B cell (primary cell): ENCODE measurements around the gene TRIP13. TPM values are rescaled to one million over a fixed set of nuclear protein-coding genes. Genes with fewer than 3 reads are reported as not detected.

Experiments used
- ATAC-seq: fragments of 200-7000 bp; cut with Tn5 transposase; one replicate; pipeline ENCODE4 v1.10.0; 2021; ENCODE audit warnings: low read depth, mild to moderate bottlenecking, moderate number of reproducible peaks, moderate library complexity
- CTCF ChIA-PET: fragments of 350-600 bp; sonication (Branson Sonifier 250); formaldehyde crosslinking; loops from one replicate; lab custom pipeline; 2021; ENCODE audit warnings: antibody characterized with exemption, inconsistent platforms; lab: Charles Lee
- POLR2A ChIA-PET: fragments of 350-600 bp; sonication (Branson Sonifier 250); formaldehyde crosslinking; loops from one replicate; lab custom pipeline; 2021; ENCODE audit warnings: antibody characterized with exemption; lab: Charles Lee
- DNase-seq: peaks from one replicate; pipeline ENCODE4 v3.0.0; 2013
- H2AFZ ChIP-seq: 2 replicates; pipeline ENCODE4 v1.6.1; 2012; ENCODE audit warnings: mild to moderate bottlenecking, low read depth, low read length; ENCODE audit not compliant: insufficient read depth, poor library complexity, severe bottlenecking
- H3K27ac ChIP-seq, 2 donors: 1 replicate in 1 of 2; 2 replicates in 1 of 2; pipeline ENCODE4 v1.5.1; 2012 to 2013; ENCODE audit warnings: low read length in 2 of 2, mild to moderate bottlenecking in 2 of 2, moderate library complexity in 1 of 2
- H3K27me3 ChIP-seq, 4 experiments: fragments of 200-600 bp in 1 of 4; sonication (generic) in 1 of 4; replicated peaks in 1 of 4; 1 replicate in 2 of 4; 2 replicates in 2 of 4; pipeline versions ENCODE4 v1.6.1 to v1.7.0; 2013 to 2016; ENCODE audit warnings: low read length in 3 of 4, mild to moderate bottlenecking in 2 of 4, mixed read lengths in 1 of 4, moderate library complexity in 1 of 4; ENCODE audit not compliant: insufficient read depth in 4 of 4, control insufficient read depth in 3 of 4; ENCODE audit errors: control extremely low read depth in 1 of 4
- H3K36me3 ChIP-seq, 2 experiments: replicated peaks in 1 of 2; 1 replicate in 1 of 2; 2 replicates in 1 of 2; pipeline versions ENCODE4 v1.6.1 to v1.7.1; 2013; ENCODE audit warnings: low read length in 1 of 2; ENCODE audit not compliant: insufficient read depth in 2 of 2, control insufficient read depth in 1 of 2; ENCODE audit errors: control extremely low read depth in 1 of 2, extremely low read depth in 1 of 2
- H3K4me1 ChIP-seq, 2 donors: fragments of 200-600 bp in 1 of 2; sonication (generic) in 1 of 2; 1 replicate in 1 of 2; 2 replicates in 1 of 2; pipeline versions ENCODE4 v1.5.1 to v1.6.1; 2013 to 2017; ENCODE audit warnings: low read length in 2 of 2; ENCODE audit not compliant: control insufficient read depth in 2 of 2, insufficient read depth in 2 of 2
- H3K4me2 ChIP-seq: replicated peaks from 2 replicates; pipeline ENCODE3; 2012; ENCODE audit warnings: mild to moderate bottlenecking, low read depth, low read length; ENCODE audit not compliant: poor library complexity, severe bottlenecking
- H3K4me3 ChIP-seq, 5 experiments: fragments of 200-600 bp in 1 of 5; sonication (generic) in 1 of 5; 1 replicate in 3 of 5; 2 replicates in 2 of 5; pipeline versions ENCODE4 v1.5.1 to v1.7.0; 2011 to 2016; ENCODE audit warnings: low read length in 4 of 5, mild to moderate bottlenecking in 4 of 5, low read depth in 2 of 5, control low read depth in 1 of 5, moderate library complexity in 1 of 5; ENCODE audit not compliant: insufficient read depth in 1 of 5; ENCODE audit errors: control extremely low read depth in 1 of 5, extremely low read depth in 1 of 5
- H3K79me2 ChIP-seq: fragments of 200-600 bp; sonication (generic); one replicate; pipeline ENCODE4 v1.6.0; 2016; ENCODE audit warnings: low read length; ENCODE audit not compliant: control insufficient read depth, insufficient read depth
- H3K9ac ChIP-seq: fragments of 200-600 bp; sonication (generic); 2 replicates; pipeline ENCODE4 v1.6.1; 2017; ENCODE audit warnings: mild to moderate bottlenecking, low read length, moderate library complexity
- H3K9me3 ChIP-seq, 3 donors: one replicate each; pipeline versions ENCODE4 v1.6.1 to v1.7.1; 2013; ENCODE audit warnings: low read length in 2 of 3; ENCODE audit not compliant: control insufficient read depth in 2 of 3, insufficient read depth in 1 of 3; ENCODE audit errors: control extremely low read depth in 1 of 3
- H4K20me1 ChIP-seq: 2 replicates; pipeline ENCODE4 v1.6.0; 2012; ENCODE audit warnings: mild to moderate bottlenecking, low read length; ENCODE audit not compliant: insufficient read depth, control insufficient read depth, poor library complexity, severe bottlenecking
- H3K27ac Mint-ChIP-seq: one replicate; pipeline ENCODE4 v1.8.0; 2021; ENCODE audit warnings: mixed read lengths
- H3K27me3 Mint-ChIP-seq: one replicate; pipeline ENCODE4 v1.8.0; 2021; ENCODE audit warnings: mixed read lengths
- H3K4me1 Mint-ChIP-seq: one replicate; pipeline ENCODE4 v1.8.0; 2021; ENCODE audit warnings: mixed read lengths
- H3K4me3 Mint-ChIP-seq: one replicate; pipeline ENCODE4 v1.8.0; 2021; ENCODE audit warnings: mixed read lengths
- H3K9me3 Mint-ChIP-seq: one replicate; pipeline ENCODE4 v1.8.0; 2022; ENCODE audit warnings: mixed read lengths; ENCODE audit not compliant: insufficient read depth
- EZH2 ChIP-seq: IDR thresholded peaks from 2 replicates; pipeline ENCODE4 v1.6.1; 2012; ENCODE audit warnings: borderline replicate concordance, low read depth, mild to moderate bottlenecking, moderate library complexity, low read length; ENCODE audit not compliant: insufficient read depth, poor library complexity, severe bottlenecking
- WGBS: methylation state at CpG from one replicate; pipeline ENCODE4 v1.1.5; 2013; ENCODE audit warnings: missing lambda C conversion rate; ENCODE audit not compliant: insufficient coverage; 5-methylcytosine and 5-hydroxymethylcytosine counted together
- intact Hi-C: fragments of 100-400 bp; cut with micrococcal nuclease; formaldehyde crosslinking; loops from one replicate; pipeline ENCODE4 v1.10.0; 2022
- polyA plus RNA-seq: library from polyadenylated mRNA; depleted of rRNA; stranded (reverse); fragments of >200 nt; gene quantifications from 2 replicates; pipeline ENCODE4 v1.2.3, GENCODE V29; 2012
- total RNA-seq, 2 donors: library from RNA; stranded (reverse); fragments of 120-200 nt in 1 of 2; gene quantifications; 1 replicate in 1 of 2; 2 replicates in 1 of 2; pipeline versions ENCODE4 v1.2.3 to v1.2.4, GENCODE V29; 2013 to 2022
- TF ChIP-seq, protein P1 (sequence below): fragments of 200-600 bp; IDR thresholded peaks from one replicate; pipeline ENCODE4 v1.8.0; 2022; ENCODE audit warnings: antibody characterized with exemption, mild to moderate bottlenecking

TRIP13 gene
- total and polyA plus RNA-seq, 2 donors (not counting 1 experiment from before 2014, with no cell fraction given), result 0.63 to 1.1 TPM

DNA sequence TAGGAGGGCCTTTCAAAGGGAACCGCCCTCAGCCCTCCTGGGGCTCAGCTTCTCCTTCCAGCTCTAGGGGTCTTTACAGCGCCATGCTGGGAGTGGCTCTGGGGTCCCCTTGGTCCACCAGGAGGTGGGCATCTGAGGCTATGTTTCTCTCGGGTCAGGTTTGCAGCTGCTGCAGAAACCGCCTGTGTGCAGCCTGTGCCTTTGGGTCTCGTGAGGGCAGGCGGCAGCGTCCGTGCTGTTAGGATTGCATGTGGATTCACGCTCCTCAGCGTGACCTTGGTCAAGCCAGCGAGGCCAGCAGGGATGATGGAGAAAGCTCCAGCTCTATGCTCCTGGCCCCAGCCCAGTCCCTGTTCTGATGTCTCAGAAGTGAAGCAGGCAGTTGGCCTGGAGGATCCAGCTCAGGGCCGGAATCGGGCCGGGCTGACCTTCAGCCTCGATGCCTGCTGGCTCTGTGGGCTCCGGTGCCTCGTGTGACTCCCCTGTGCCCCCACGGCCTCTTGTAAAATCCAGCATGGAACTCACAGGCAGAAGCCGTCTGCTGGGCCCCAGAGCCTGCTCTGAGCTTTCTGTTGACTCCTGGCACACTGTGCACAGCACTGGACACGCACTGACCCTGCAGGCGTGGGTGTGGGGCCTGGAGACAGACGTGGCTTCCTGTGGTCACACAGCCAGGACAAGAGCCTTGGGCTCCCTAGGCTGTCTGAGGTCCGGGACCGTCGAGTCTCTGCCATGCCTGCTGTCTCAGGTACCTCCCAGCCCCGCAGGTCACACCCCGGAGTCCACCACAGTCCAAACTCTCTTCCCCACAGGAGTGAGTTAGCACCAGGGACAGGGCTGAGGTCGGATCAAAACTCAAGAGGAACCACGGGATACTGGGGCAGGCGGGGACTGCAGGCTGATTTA is 54.3 kb downstream of the TRIP13 start:
- Histone ChIP-seq H4K20me1 (no peaks in the 10 kb centered on the region), H3K36me3 (no peaks in the 10 kb centered on the region), H3K4me2 (no peak overlapping the region), H3K79me2 (no peaks in the 10 kb centered on the region), H3K27ac (no peak overlapping the region), H3K9me3 (peaks cover 0 to 12% (median 0%) of the 10 kb centered on the region in 3 donors), H3K9ac (no peak overlapping the region), H3K27me3 (peaks cover 0 to 46% (median 14%) of the 10 kb centered on the region in 4 experiments), H2AFZ (no peak overlapping the region), H3K4me3 (no peak overlapping the region), H3K4me1 (no peaks in the 10 kb centered on the region)
- 83% methylated on average over 30 of the region's 30 CpGs for WGBS
- TF ChIP-seq, protein P1, sequence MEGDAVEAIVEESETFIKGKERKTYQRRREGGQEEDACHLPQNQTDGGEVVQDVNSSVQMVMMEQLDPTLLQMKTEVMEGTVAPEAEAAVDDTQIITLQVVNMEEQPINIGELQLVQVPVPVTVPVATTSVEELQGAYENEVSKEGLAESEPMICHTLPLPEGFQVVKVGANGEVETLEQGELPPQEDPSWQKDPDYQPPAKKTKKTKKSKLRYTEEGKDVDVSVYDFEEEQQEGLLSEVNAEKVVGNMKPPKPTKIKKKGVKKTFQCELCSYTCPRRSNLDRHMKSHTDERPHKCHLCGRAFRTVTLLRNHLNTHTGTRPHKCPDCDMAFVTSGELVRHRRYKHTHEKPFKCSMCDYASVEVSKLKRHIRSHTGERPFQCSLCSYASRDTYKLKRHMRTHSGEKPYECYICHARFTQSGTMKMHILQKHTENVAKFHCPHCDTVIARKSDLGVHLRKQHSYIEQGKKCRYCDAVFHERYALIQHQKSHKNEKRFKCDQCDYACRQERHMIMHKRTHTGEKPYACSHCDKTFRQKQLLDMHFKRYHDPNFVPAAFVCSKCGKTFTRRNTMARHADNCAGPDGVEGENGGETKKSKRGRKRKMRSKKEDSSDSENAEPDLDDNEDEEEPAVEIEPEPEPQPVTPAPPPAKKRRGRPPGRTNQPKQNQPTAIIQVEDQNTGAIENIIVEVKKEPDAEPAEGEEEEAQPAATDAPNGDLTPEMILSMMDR, result no peak
- TF ChIP-seq EZH2, result no peak
- Mint-ChIP-seq H3K9me3 (no peaks in the 10 kb centered on the region), H3K4me3 (no peak overlapping the region), H3K4me1 (no peaks in the 10 kb centered on the region), H3K27ac (no peak overlapping the region), H3K27me3 (peaks cover 66% of the 10 kb centered on the region)
- no peak for DNase-seq
- ATAC-seq, result no peak
- CTCF ChIA-PET, result no interaction called here
- POLR2A ChIA-PET, result no interaction called here
- intact Hi-C loops, result no loop called here
